Measurements from ENCODE around the gene FBXO4.

Gene FBXO4

DNA sequence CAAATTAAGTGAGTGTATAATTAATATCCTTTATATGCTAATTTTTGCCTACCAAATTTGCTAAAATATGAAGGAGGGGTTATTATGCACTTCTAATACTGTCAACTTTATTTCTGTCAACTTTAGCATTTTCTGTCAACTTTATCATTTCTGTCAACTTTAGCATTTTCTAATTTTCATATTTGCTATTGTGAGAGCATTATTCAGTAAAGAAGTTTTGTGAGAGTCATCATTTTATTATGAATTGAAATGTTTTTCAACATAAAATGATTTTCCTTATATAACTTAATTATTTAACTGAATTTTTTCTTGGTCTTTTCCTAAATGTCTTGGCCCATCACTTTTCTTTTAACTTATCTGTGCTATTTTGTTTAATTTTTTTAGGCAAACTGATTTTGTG is 58.2 kb downstream of the FBXO4 start:
- no peak for DNase-seq

- DNase-seq: no peak
Measured at GRCh38 chr5:41985945-41986695, 61.0 kb downstream of the FBXO4 start.
